ENCODE measurements around the gene AMOTL1.

DNA sequence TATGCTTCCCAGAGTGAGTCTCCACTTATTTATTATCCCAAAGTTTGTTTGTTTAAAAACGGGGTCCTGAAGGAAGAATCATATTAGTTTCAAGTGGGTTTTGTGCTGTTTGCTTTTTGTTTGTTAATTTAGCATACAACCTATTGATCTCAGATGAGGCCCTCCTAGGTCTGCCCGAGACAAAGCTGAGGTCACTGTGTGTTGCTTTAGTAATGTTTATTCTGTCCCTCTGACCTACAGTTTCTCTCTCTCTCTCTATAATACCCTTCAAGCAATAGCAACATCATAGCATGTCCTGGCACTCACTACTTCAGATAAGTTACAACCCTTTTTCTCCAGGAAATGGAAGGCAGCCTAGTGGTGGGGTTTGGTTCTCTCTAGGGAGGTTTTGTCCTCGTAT lies 63.4 kb downstream of the AMOTL1 start:
- TF ChIP-seq, protein P1, sequence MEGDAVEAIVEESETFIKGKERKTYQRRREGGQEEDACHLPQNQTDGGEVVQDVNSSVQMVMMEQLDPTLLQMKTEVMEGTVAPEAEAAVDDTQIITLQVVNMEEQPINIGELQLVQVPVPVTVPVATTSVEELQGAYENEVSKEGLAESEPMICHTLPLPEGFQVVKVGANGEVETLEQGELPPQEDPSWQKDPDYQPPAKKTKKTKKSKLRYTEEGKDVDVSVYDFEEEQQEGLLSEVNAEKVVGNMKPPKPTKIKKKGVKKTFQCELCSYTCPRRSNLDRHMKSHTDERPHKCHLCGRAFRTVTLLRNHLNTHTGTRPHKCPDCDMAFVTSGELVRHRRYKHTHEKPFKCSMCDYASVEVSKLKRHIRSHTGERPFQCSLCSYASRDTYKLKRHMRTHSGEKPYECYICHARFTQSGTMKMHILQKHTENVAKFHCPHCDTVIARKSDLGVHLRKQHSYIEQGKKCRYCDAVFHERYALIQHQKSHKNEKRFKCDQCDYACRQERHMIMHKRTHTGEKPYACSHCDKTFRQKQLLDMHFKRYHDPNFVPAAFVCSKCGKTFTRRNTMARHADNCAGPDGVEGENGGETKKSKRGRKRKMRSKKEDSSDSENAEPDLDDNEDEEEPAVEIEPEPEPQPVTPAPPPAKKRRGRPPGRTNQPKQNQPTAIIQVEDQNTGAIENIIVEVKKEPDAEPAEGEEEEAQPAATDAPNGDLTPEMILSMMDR (IDR thresholded peaks at IDR 0.05): no peak
- no peak for TF ChIP-seq POLR2A (IDR thresholded peaks at IDR 0.05)
- TF ChIP-seq POLR2AphosphoS5 (IDR thresholded peaks at IDR 0.05): no peak

All from sigmoid colon (tissue), 4 donors.